Measurements from ENCODE around the gene FBXW12. TPM values are rescaled to one million over a fixed set of nuclear protein-coding genes. Genes with fewer than 3 reads are reported as not detected.
"Not testable (repeated sequence)": the region's sequence is repeated elsewhere in the genome, so short reads cannot be mapped to it uniquely, and the experiment has no call there.

Gene FBXW12
- polyA plus RNA-seq, 1 donor from 2014 or later, result not detected

GRCh38 chr3:48334605-48335004 lies 37.4 kb upstream of the FBXW12 start:
- no peak overlapping the region for H3K4me2 ChIP-seq (ENCODE audit: low read length)
- no peak overlapping the region for H3K4me3 ChIP-seq (ENCODE audit: low read length)
- no peaks in the 10 kb centered on the region for H3F3A ChIP-seq (ENCODE audit: insufficient read depth, low read length, poor library complexity, severe bottlenecking)
- no peaks in the 10 kb centered on the region for H3K36me3 ChIP-seq (ENCODE audit: insufficient read depth, low read length)
- H4K20me1 ChIP-seq (ENCODE audit: insufficient read depth), result no peaks in the 10 kb centered on the region
- TF ChIP-seq TAF1 (IDR thresholded peaks at IDR 0.05; ENCODE audit: low read depth) (no peak), SMC3 (conservative IDR thresholded peaks at IDR 0.05; ENCODE audit: poor library complexity) (no peak), REST (IDR thresholded peaks at IDR 0.05; ENCODE audit: borderline replicate concordance) (no peak), CTCF (IDR thresholded peaks at IDR 0.05; ENCODE audit: poor library complexity, severe bottlenecking) (no peak), EP300 (conservative IDR thresholded peaks at IDR 0.05; ENCODE audit: poor library complexity, severe bottlenecking) (no peak), RAD21 (conservative IDR thresholded peaks at IDR 0.05) (no peak), MXI1 (conservative IDR thresholded peaks at IDR 0.05; ENCODE audit: poor library complexity, severe bottlenecking) (no peak), POLR2AphosphoS5 (IDR thresholded peaks at IDR 0.05) (no peak), EZH2 (IDR thresholded peaks at IDR 0.05; ENCODE audit: borderline replicate concordance, insufficient read depth, low read length, poor library complexity, severe bottlenecking) (no peak)
- H3K9me3 ChIP-seq (ENCODE audit: low read length), result no peaks in the 10 kb centered on the region
- no peak overlapping the region for H2AFZ ChIP-seq (ENCODE audit: low read depth, low read length)
- H3K9ac ChIP-seq (ENCODE audit: low read length), result no peak overlapping the region
- no peaks in the 10 kb centered on the region for H3K79me2 ChIP-seq (replicated peaks; ENCODE audit: insufficient read depth, low read length)
- no peak overlapping the region for H3K27ac ChIP-seq (ENCODE audit: low read length)
- H3K27me3 ChIP-seq (ENCODE audit: insufficient read depth, low read depth, low read length), result no peaks in the 10 kb centered on the region
- no peaks in the 10 kb centered on the region for H3K9me2 ChIP-seq (ENCODE audit: insufficient read depth, low read length)

- not testable (repeated sequence) for H3K79me2 ChIP-seq (replicated peaks; ENCODE audit: insufficient read depth, low read length); H3K36me3 ChIP-seq (ENCODE audit: insufficient read depth, low read length); H3F3A ChIP-seq (ENCODE audit: insufficient read depth, low read length, poor library complexity, severe bottlenecking); H3K9me2 ChIP-seq (ENCODE audit: insufficient read depth, low read length); H3K4me3 ChIP-seq (ENCODE audit: low read length); H3K9me3 ChIP-seq (ENCODE audit: low read length); H3K27me3 ChIP-seq (ENCODE audit: insufficient read depth, low read depth, low read length); H3K4me2 ChIP-seq (ENCODE audit: low read length); H3K9ac ChIP-seq (ENCODE audit: low read length); H4K20me1 ChIP-seq (ENCODE audit: insufficient read depth); H2AFZ ChIP-seq (ENCODE audit: low read depth, low read length); H3K27ac ChIP-seq (ENCODE audit: low read length)
Measured at GRCh38 chr3:48335286-48335685, 36.7 kb upstream of the FBXW12 start.

- H3K9ac ChIP-seq (ENCODE audit: low read length); H3K36me3 ChIP-seq (ENCODE audit: insufficient read depth, low read length); H3K4me2 ChIP-seq (ENCODE audit: low read length); H3K27ac ChIP-seq (ENCODE audit: low read length); H2AFZ ChIP-seq (ENCODE audit: low read depth, low read length); H4K20me1 ChIP-seq (ENCODE audit: insufficient read depth); H3K79me2 ChIP-seq (replicated peaks; ENCODE audit: insufficient read depth, low read length); H3K9me3 ChIP-seq (ENCODE audit: low read length); H3K9me2 ChIP-seq (ENCODE audit: insufficient read depth, low read length); H3F3A ChIP-seq (ENCODE audit: insufficient read depth, low read length, poor library complexity, severe bottlenecking); H3K4me3 ChIP-seq (ENCODE audit: low read length); H3K27me3 ChIP-seq (ENCODE audit: insufficient read depth, low read depth, low read length): not testable (repeated sequence)
Measured at GRCh38 chr3:48337536-48337935, 34.5 kb upstream of the FBXW12 start.
